OCI-LY7 (cell line): Measurements from ENCODE around the gene DCAF8. TPM values are rescaled to one million over a fixed set of nuclear protein-coding genes. Genes with fewer than 3 reads are reported as not detected.

Experiments used
- BruUV-seq: library from RNA; stranded (reverse); fragments of 400-500 nt; replicated peaks from 2 replicates; lab custom pipeline; 2021; lab: Mats Ljungman, UMichigan
- CTCF ChIA-PET: fragments of 300-600 bp; sonication (Branson Sonifier 250); formaldehyde crosslinking; loops from one replicate; lab custom pipeline; 2022; ENCODE audit warnings: antibody characterized with exemption; ENCODE audit not compliant: unreplicated experiment; lab: Charles Lee
- POLR2A ChIA-PET: fragments of 300-600 bp; sonication (Branson Sonifier 250); formaldehyde crosslinking; loops from one replicate; lab custom pipeline; 2022; ENCODE audit warnings: antibody characterized with exemption; lab: Charles Lee
- DNase-seq: peaks from one replicate; pipeline ENCODE4 v3.0.0-alpha.2; 2015; ENCODE audit warnings: low spot score
- H2AFZ ChIP-seq: fragments of 200-600 bp; sonication (generic), shearing (Covaris generic); 2 replicates; pipeline ENCODE4 v1.6.1; 2014; ENCODE audit warnings: mild to moderate bottlenecking, antibody characterized with exemption, low read length, moderate library complexity
- H3K27ac ChIP-seq: fragments of 200-600 bp; sonication (generic); 2 replicates; pipeline ENCODE4 v1.5.1; 2014; ENCODE audit warnings: mixed run types, low read depth, mild to moderate bottlenecking, moderate library complexity, low read length, inconsistent platforms; ENCODE audit not compliant: poor library complexity, severe bottlenecking
- H3K36me3 ChIP-seq: fragments of 200-600 bp; sonication (generic); 2 replicates; pipeline ENCODE4 v1.6.1; 2014; ENCODE audit warnings: mild to moderate bottlenecking, antibody characterized with exemption, low read length, moderate library complexity, mixed read lengths; ENCODE audit not compliant: insufficient read depth
- H3K4me1 ChIP-seq: fragments of 200-600 bp; sonication (generic); 2 replicates; pipeline ENCODE4 v1.5.1; 2014; ENCODE audit warnings: mild to moderate bottlenecking, low read length; ENCODE audit not compliant: insufficient read depth, poor library complexity, severe bottlenecking
- H3K4me2 ChIP-seq: fragments of 200-600 bp; sonication (generic); 2 replicates; pipeline ENCODE4 v1.6.1; 2014; ENCODE audit warnings: mild to moderate bottlenecking, low read length
- H3K4me3 ChIP-seq: fragments of 200-600 bp; sonication (generic); 2 replicates; pipeline ENCODE4 v1.5.1; 2014; ENCODE audit warnings: mild to moderate bottlenecking, low read depth, low read length; ENCODE audit not compliant: poor library complexity, severe bottlenecking
- H3K79me2 ChIP-seq: fragments of 200-600 bp; sonication (generic); 2 replicates; pipeline ENCODE4 v1.6.1; 2016; ENCODE audit warnings: low read depth, mild to moderate bottlenecking, low read length, moderate library complexity, mixed read lengths; ENCODE audit not compliant: insufficient read depth
- H3K9me2 ChIP-seq: fragments of 200-600 bp; sonication (generic); 2 replicates; pipeline ENCODE4 v1.6.1; 2016; ENCODE audit warnings: mild to moderate bottlenecking, low read length, mixed read lengths; ENCODE audit not compliant: insufficient read depth
- H3K9me3 ChIP-seq: fragments of 200-600 bp; sonication (generic); 2 replicates; pipeline ENCODE4 v1.6.1; 2014; ENCODE audit warnings: mild to moderate bottlenecking, mixed run types, low read length, mixed read lengths
- H4K20me1 ChIP-seq: fragments of 200-600 bp; sonication (generic); 2 replicates; pipeline ENCODE4 v1.6.1; 2014; ENCODE audit warnings: mild to moderate bottlenecking, antibody characterized with exemption, low read length, moderate library complexity, mixed read lengths; ENCODE audit not compliant: insufficient read depth
- CTCF ChIP-seq: fragments of 200-600 bp; sonication (generic); conservative IDR thresholded peaks from 2 replicates; pipeline ENCODE4 v1.5.1; 2014; ENCODE audit warnings: mild to moderate bottlenecking, antibody characterized with exemption, low read length, moderate library complexity, mixed read lengths
- EZH2phosphoT487 ChIP-seq: fragments of 200-600 bp; sonication (generic); IDR thresholded peaks from 2 replicates; pipeline ENCODE4 v1.6.1; 2018; ENCODE audit warnings: low read depth, borderline replicate concordance, mild to moderate bottlenecking, mixed run types, antibody characterized with exemption, low read length, moderate library complexity, mixed read lengths
- intact Hi-C: fragments of 100-400 bp; cut with micrococcal nuclease; formaldehyde crosslinking; loops from one replicate; pipeline ENCODE4 v1.10.0; 2022; ENCODE audit not compliant: unreplicated experiment
- total RNA-seq, 2 experiments: library from RNA; depleted of rRNA in 1 of 2; stranded (reverse); fragments of >200 nt in 1 of 2; shearing (Covaris generic) in 1 of 2; gene quantifications; 2 replicates each; pipeline ENCODE4 v1.2.3, GENCODE V29; 2014 to 2022

The DCAF8 gene
- total RNA-seq, 2 experiments from 2014 or later = 118 to 139 TPM

DNA sequence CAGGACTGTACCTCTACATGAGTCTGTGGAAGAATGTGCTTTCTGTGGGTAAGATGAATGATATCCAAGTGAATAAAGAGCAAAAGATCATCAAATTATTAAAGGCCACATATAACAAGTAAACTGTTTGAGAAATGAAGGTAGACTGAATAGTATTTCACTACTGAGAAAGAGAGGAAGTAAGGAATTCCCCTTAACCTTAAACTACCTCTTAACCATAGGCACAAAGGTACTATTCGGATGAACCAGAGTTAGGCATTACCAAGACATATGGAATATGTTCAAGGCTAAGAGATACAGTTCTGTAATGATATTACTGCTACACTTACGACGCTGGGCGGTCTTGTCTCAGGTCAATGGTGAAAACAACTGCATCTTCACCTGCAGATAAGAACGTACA is 25.5 kb downstream of the DCAF8 start:
- H3K36me3 ChIP-seq = peaks cover 89% of the 10 kb centered on the region
- no peaks in the 10 kb centered on the region for H3K4me1 ChIP-seq
- intact Hi-C loops = no loop called here
- POLR2A ChIA-PET = no interaction called here
- no peaks in the 10 kb centered on the region for H3K9me2 ChIP-seq
- no peak overlapping the region for H3K27ac ChIP-seq
- H2AFZ ChIP-seq = no peak overlapping the region
- H4K20me1 ChIP-seq = 0 out of 2 replicates have a peak, but pooled peaks cover 3% of the 10 kb centered on the region
- H3K79me2 ChIP-seq = no peaks in the 10 kb centered on the region
- no peak for DNase-seq
- no peak for TF ChIP-seq EZH2phosphoT487
- no peak for TF ChIP-seq CTCF
- BruUV-seq = no TSS peak
- no peak overlapping the region for H3K4me2 ChIP-seq
- no peak overlapping the region for H3K4me3 ChIP-seq
- H3K9me3 ChIP-seq = no peaks in the 10 kb centered on the region
- CTCF ChIA-PET = no interaction called here

DNA sequence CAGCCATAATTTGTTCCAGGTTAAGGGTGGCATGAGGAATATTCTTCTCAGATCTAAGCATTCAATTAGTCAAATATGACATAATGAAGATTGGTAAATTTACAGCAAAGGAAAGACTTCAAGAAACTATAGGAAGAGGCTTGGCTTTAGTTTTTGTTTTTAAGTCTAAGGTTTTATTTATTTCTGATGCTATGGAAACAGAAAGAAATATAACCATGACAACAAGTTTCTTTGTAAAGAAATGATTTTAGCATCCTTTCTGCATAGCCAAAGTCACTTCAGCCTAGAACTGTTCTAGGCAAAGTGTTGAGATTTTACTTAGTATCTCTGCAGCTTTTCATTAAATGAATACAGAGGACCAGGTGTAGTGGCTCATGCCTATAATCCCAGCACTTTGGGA is 29.4 kb downstream of the DCAF8 start:
- no TSS peak for BruUV-seq
- Histone ChIP-seq H3K4me1 (no peaks in the 10 kb centered on the region), H4K20me1 (no peaks in the 10 kb centered on the region), H2AFZ (no peak overlapping the region), H3K4me3 (no peak overlapping the region), H3K79me2 (no peaks in the 10 kb centered on the region), H3K27ac (no peak overlapping the region), H3K9me2 (no peaks in the 10 kb centered on the region), H3K9me3 (no peaks in the 10 kb centered on the region), H3K4me2 (no peak overlapping the region), H3K36me3 (peaks cover 93% of the 10 kb centered on the region)
- ChIA-PET POLR2A (interaction anchor here (0.6 to 1.7 kb wide), 5 partner anchors 11 to 29 kb away, joined by 3 to 8 read pairs (median 3); partner anchors contain the start of gene DCAF8), CTCF (no interaction called here)
- no peak for TF ChIP-seq EZH2phosphoT487
- TF ChIP-seq CTCF = no peak
- intact Hi-C loops = no loop called here
- no peak for DNase-seq

- Histone ChIP-seq H3K27ac (no peak overlapping the region), H2AFZ (no peak overlapping the region), H3K4me1 (no peaks in the 10 kb centered on the region), H4K20me1 (no peaks in the 10 kb centered on the region), H3K79me2 (no peaks in the 10 kb centered on the region), H3K4me2 (no peak overlapping the region), H3K9me3 (no peaks in the 10 kb centered on the region), H3K9me2 (no peaks in the 10 kb centered on the region), H3K36me3 (peaks cover 96% of the 10 kb centered on the region), H3K4me3 (no peak overlapping the region)
- ChIA-PET POLR2A (interaction anchor here (0.6 to 2.6 kb wide), 5 partner anchors 8 to 751 kb away, joined by 3 to 7 read pairs (median 3); no protein-coding TSS in a partner anchor), CTCF (no interaction called here)
- intact Hi-C loops = no loop called here
- no peak for TF ChIP-seq CTCF
- TF ChIP-seq EZH2phosphoT487 = no peak
- no TSS peak for BruUV-seq
- no peak for DNase-seq
These were observed 33.9 kb downstream of the DCAF8 start for GRCh38 chr1:160228431-160228830.
